ENCODE results near the gene STMND1. TPM values are rescaled to one million over a fixed set of nuclear protein-coding genes. Genes with fewer than 3 reads are reported as not detected.

Gene STMND1
- total RNA-seq, 2 experiments from 2014 or later: not detected

DNA sequence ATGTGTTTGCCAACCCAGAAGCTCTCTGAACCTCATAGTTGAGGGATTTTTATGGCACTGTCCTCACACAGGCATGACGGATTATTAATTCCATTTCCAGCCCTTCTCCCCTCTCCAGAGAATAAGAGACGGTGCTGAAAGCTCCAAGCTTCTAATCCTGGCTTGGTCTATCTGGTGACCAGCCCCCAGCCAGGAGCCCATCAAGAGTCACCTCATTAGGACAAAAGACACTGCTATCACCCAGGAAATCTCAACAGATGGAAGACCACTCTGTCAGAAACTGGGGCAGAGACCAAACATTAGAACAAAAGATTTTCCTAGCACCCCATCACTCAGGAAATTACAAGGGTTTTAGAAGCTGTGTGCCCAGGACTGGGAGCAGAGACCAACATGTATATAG lies 48.2 kb downstream of the STMND1 start:
- Mint-ChIP-seq H3K9me3 (ENCODE audit: insufficient read depth) (peaks cover 10% of the 10 kb centered on the region), H3K36me3 (ENCODE audit: low read depth) (no peaks in the 10 kb centered on the region), H3K27ac (no peak overlapping the region), H3K4me1 (ENCODE audit: low read depth) (no peaks in the 10 kb centered on the region), H3K4me3 (no peak overlapping the region), H3K27me3 (ENCODE audit: low read depth) (no peaks in the 10 kb centered on the region)
- ATAC-seq: no peak
- ChIA-PET POLR2A (no interaction called here), CTCF (no interaction called here)
- DNase-seq: no peak

GRCh38 chr6:17151888-17152287 lies 50.0 kb downstream of the STMND1 start:
- Mint-ChIP-seq H3K27me3 (ENCODE audit: low read depth) (no peaks in the 10 kb centered on the region), H3K4me1 (ENCODE audit: low read depth) (no peaks in the 10 kb centered on the region), H3K4me3 (no peak overlapping the region), H3K36me3 (ENCODE audit: low read depth) (no peaks in the 10 kb centered on the region), H3K27ac (no peak overlapping the region), H3K9me3 (ENCODE audit: insufficient read depth) (peaks cover 10% of the 10 kb centered on the region)
- ChIA-PET CTCF (no interaction called here), POLR2A (no interaction called here)
- ATAC-seq (no peak), DNase-seq (no peak)

- ATAC-seq (no peak), DNase-seq (no peak)
- Mint-ChIP-seq H3K4me1 (ENCODE audit: low read depth) (no peaks in the 10 kb centered on the region), H3K27me3 (ENCODE audit: low read depth) (no peaks in the 10 kb centered on the region), H3K9me3 (ENCODE audit: insufficient read depth) (peaks cover 10% of the 10 kb centered on the region), H3K4me3 (no peak overlapping the region), H3K27ac (no peak overlapping the region), H3K36me3 (ENCODE audit: low read depth) (no peaks in the 10 kb centered on the region)
- ChIA-PET POLR2A (interaction anchor here (0.5 kb wide), 1 partner anchor 71 kb away, joined by 4 read pairs; no protein-coding TSS in a partner anchor), CTCF (no interaction called here)
These were observed 50.9 kb downstream of the STMND1 start for GRCh38 chr6:17152703-17153102.

DNA sequence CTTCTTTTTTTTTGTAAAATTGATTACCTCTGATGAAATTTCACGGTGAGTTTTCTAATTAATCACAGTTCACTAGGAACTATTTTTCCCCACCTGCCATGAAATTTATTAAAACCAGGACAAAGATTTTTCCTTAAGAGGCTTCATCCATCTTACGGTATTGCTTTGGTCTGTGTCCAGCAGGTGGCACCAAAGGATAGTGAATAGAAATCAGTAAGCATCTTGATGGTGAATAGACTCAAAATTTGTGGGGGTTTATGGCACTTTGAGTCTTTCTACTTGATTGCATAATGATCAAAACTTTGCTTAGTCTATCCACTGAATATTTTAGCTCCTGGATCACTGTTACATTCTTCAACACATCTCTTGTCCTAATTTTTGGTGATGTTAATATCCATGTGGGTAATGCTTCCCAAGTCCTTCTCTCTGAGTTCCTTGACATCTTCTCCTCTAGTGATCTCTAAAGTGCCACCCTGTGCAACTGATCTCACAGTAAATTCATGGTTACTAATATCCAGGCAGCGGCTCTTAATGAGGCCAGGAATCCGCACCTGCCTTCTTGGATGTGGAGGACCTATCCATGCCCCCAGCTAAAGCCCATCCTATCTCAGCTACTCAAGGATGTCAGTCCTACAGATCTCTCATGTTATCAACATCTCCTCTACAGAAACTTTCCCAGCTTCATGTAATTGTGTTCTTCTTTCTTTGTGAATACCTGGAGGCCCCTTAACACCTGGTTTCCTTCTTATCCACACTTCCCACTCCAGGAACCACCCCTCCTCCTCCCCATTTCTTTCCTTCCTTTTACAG lies 54.5 kb downstream of the STMND1 start:
- no peaks in the 10 kb centered on the region for H3K36me3 Mint-ChIP-seq (ENCODE audit: low read depth)
- no peaks in the 10 kb centered on the region for H3K4me1 Mint-ChIP-seq (ENCODE audit: low read depth)
- no peak overlapping the region for H3K4me3 Mint-ChIP-seq
- CTCF ChIA-PET: interaction anchor here (0.6 to 1.4 kb wide), 4 partner anchors 9 to 661 kb away, joined by 3 to 4 read pairs (median 3); no protein-coding TSS in a partner anchor
- peaks cover 6% of the 10 kb centered on the region for H3K27me3 Mint-ChIP-seq (ENCODE audit: low read depth)
- DNase-seq (peak; percentile 71), ATAC-seq (no peak)
- POLR2A ChIA-PET: no interaction called here
- no peak overlapping the region for H3K27ac Mint-ChIP-seq
- H3K9me3 Mint-ChIP-seq (ENCODE audit: insufficient read depth): peaks cover 10% of the 10 kb centered on the region

DNA sequence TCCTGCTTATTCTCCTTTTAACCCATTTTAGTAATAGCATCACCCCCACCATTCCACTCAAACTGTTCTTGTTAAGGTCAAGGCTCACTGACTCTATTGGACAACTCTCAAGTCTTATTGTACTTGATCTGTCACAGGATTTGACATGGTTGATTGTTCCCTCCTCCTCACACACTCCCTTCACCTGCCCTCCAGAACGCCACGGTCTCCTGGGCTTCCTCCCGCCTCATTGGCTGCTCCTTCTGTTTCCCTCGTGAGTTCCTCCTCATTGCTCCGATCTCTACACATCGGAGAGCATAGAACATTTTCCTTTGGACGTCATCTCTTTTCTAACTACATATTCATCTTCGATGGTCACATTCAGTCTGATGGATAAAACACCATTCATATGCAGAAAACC lies 55.1 kb downstream of the STMND1 start:
- Mint-ChIP-seq H3K27ac (no peak overlapping the region), H3K4me3 (no peak overlapping the region), H3K9me3 (ENCODE audit: insufficient read depth) (peaks cover 10% of the 10 kb centered on the region), H3K27me3 (ENCODE audit: low read depth) (peaks cover 8% of the 10 kb centered on the region), H3K36me3 (ENCODE audit: low read depth) (no peaks in the 10 kb centered on the region), H3K4me1 (ENCODE audit: low read depth) (no peaks in the 10 kb centered on the region)
- POLR2A ChIA-PET: no interaction called here
- DNase-seq (no peak), ATAC-seq (no peak)
- CTCF ChIA-PET: interaction anchor here (1.0 to 1.4 kb wide), 3 partner anchors 424 to 660 kb away, joined by 3 to 4 read pairs (median 3); no protein-coding TSS in a partner anchor

GRCh38 chr6:17157617-17158016 lies 55.8 kb downstream of the STMND1 start:
- CTCF ChIA-PET: interaction anchor here (1.0 to 1.6 kb wide), 2 partner anchors 426 to 646 kb away, joined by 3 to 6 read pairs; no protein-coding TSS in a partner anchor
- POLR2A ChIA-PET: no interaction called here

GRCh38 chr6:17159240-17159639 lies 57.4 kb downstream of the STMND1 start:
- Mint-ChIP-seq H3K9me3 (ENCODE audit: insufficient read depth) (no peaks in the 10 kb centered on the region), H3K4me1 (ENCODE audit: low read depth) (no peaks in the 10 kb centered on the region), H3K4me3 (no peak overlapping the region), H3K36me3 (ENCODE audit: low read depth) (no peaks in the 10 kb centered on the region), H3K27me3 (ENCODE audit: low read depth) (peaks cover 10% of the 10 kb centered on the region), H3K27ac (no peak overlapping the region)
- no peak for DNase-seq
- no peak for ATAC-seq
- ChIA-PET POLR2A (no interaction called here), CTCF (interaction anchor here (1.6 kb wide), 1 partner anchor 425 kb away, joined by 6 read pairs; no protein-coding TSS in a partner anchor)

More at GRCh38 chr6:17157617-17158016, 55.8 kb downstream of the STMND1 start:
- Mint-ChIP-seq H3K27me3 (ENCODE audit: low read depth) (peaks cover 10% of the 10 kb centered on the region), H3K36me3 (ENCODE audit: low read depth) (no peaks in the 10 kb centered on the region), H3K4me3 (no peak overlapping the region), H3K9me3 (ENCODE audit: insufficient read depth) (peaks cover 4% of the 10 kb centered on the region), H3K27ac (no peak overlapping the region), H3K4me1 (ENCODE audit: low read depth) (no peaks in the 10 kb centered on the region)
- no peak for ATAC-seq
- no peak for DNase-seq

DNA sequence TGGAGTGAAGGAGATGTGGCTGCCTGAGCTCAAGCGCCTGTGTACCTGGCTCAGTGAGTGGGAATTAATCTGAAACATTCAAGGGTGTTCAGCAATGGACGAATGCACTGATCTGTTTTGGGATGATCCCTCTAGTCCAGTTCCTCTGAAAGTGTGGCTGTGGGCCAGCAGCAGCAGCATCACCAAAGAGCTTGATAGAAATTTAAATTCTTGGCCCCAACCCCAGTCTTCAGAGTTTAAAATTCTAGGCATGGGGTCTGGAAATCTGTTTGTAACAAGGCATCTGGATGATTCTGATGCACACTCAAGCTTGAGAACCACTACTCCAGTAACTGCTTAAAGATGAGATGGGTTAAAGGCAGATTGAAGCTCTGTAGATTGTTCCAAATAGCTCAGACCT lies 59.2 kb downstream of the STMND1 start:
- no peak overlapping the region for H3K4me3 Mint-ChIP-seq
- no peaks in the 10 kb centered on the region for H3K9me3 Mint-ChIP-seq (ENCODE audit: insufficient read depth)
- CTCF ChIA-PET: interaction anchor here (1.6 kb wide), 1 partner anchor 423 kb away, joined by 4 read pairs; no protein-coding TSS in a partner anchor
- H3K36me3 Mint-ChIP-seq (ENCODE audit: low read depth): no peaks in the 10 kb centered on the region
- H3K4me1 Mint-ChIP-seq (ENCODE audit: low read depth): no peaks in the 10 kb centered on the region
- POLR2A ChIA-PET: no interaction called here
- no peak for DNase-seq
- no peak overlapping the region for H3K27ac Mint-ChIP-seq
- peaks cover 12% of the 10 kb centered on the region for H3K27me3 Mint-ChIP-seq (ENCODE audit: low read depth)
- ATAC-seq: no peak

DNA sequence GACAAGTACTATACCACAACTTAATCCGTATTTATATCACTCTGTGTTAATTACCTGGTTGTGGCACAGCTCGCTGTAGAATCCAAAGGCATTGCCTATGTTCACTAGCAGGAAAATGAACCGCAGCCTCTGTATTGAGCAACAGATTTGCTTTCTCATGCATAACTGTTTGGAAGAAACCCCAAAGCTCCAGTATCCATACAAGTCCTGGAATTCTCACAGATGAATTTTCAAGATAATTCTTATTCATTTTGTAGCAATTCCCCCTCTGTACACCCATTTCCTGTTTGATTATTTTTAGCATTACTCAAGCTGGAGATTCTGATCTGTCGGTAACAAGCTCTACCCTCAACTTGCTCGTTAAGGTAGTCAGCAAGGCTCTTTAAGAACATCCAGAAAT lies 63.5 kb downstream of the STMND1 start:
- H3K9me3 Mint-ChIP-seq (ENCODE audit: insufficient read depth): no peaks in the 10 kb centered on the region
- DNase-seq (no peak), ATAC-seq (no peak)
- ChIA-PET POLR2A (interaction anchor here (0.6 kb wide), 1 partner anchor 27 kb away, joined by 3 read pairs; no protein-coding TSS in a partner anchor), CTCF (interaction anchor here (0.9 kb wide), 1 partner anchor 9 kb away, joined by 3 read pairs; no protein-coding TSS in a partner anchor)
- peaks cover 12% of the 10 kb centered on the region for H3K27me3 Mint-ChIP-seq (ENCODE audit: low read depth)
- H3K27ac Mint-ChIP-seq: no peak overlapping the region
- no peaks in the 10 kb centered on the region for H3K4me1 Mint-ChIP-seq (ENCODE audit: low read depth)
- H3K4me3 Mint-ChIP-seq: no peak overlapping the region
- no peaks in the 10 kb centered on the region for H3K36me3 Mint-ChIP-seq (ENCODE audit: low read depth)

- Mint-ChIP-seq H3K4me3 (no peak overlapping the region), H3K9me3 (ENCODE audit: insufficient read depth) (no peaks in the 10 kb centered on the region), H3K27me3 (ENCODE audit: low read depth) (peaks cover 2% of the 10 kb centered on the region), H3K27ac (no peak overlapping the region), H3K36me3 (ENCODE audit: low read depth) (no peaks in the 10 kb centered on the region), H3K4me1 (ENCODE audit: low read depth) (no peaks in the 10 kb centered on the region)
- ATAC-seq (no peak), DNase-seq (no peak)
- ChIA-PET CTCF (interaction anchor here (1.0 kb wide), 2 partner anchors 24 to 417 kb away, joined by 3 read pairs; no protein-coding TSS in a partner anchor), POLR2A (no interaction called here)
These were observed 65.6 kb downstream of the STMND1 start for GRCh38 chr6:17167327-17167979.

GRCh38 chr6:17169291-17169690 lies 67.4 kb downstream of the STMND1 start:
- Mint-ChIP-seq H3K4me3 (no peak overlapping the region), H3K27me3 (ENCODE audit: low read depth) (peaks cover 2% of the 10 kb centered on the region), H3K9me3 (ENCODE audit: insufficient read depth) (no peaks in the 10 kb centered on the region), H3K36me3 (ENCODE audit: low read depth) (no peaks in the 10 kb centered on the region), H3K4me1 (ENCODE audit: low read depth) (no peaks in the 10 kb centered on the region), H3K27ac (no peak overlapping the region)
- ATAC-seq (no peak), DNase-seq (no peak)
- ChIA-PET CTCF (interaction anchor here (1.0 kb wide), 1 partner anchor 13 kb away, joined by 3 read pairs; no protein-coding TSS in a partner anchor), POLR2A (interaction anchor here (0.7 kb wide), 1 partner anchor 12 kb away, joined by 3 read pairs; no protein-coding TSS in a partner anchor)

DNA sequence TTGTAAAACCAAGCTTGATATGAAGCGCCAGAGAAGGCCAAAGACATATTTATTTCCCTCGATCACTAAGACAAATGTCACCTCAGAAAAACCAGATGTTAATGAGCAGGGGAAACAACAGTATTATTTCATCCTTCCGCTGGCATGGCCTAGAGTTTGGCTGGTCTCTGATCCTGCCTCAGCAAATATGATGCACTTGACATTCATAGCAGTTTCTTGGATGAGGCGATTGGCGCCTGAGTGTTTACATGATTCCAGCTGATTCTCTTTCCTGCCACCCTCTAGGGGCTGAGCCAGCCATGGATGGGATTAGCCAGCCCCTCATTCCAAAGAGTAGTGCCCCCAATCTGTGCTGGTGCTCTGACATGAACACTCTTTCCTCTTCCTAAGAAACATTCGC lies 67.9 kb downstream of the STMND1 start:
- CTCF ChIA-PET: interaction anchor here (1.0 kb wide), 1 partner anchor 13 kb away, joined by 3 read pairs; no protein-coding TSS in a partner anchor

More for the DNA sequence above, 67.9 kb downstream of the STMND1 start:
- no peak overlapping the region for H3K27ac Mint-ChIP-seq
- H3K9me3 Mint-ChIP-seq (ENCODE audit: insufficient read depth): no peaks in the 10 kb centered on the region
- no peak overlapping the region for H3K4me3 Mint-ChIP-seq
- H3K27me3 Mint-ChIP-seq (ENCODE audit: low read depth): peaks cover under 1% of the 10 kb centered on the region
- POLR2A ChIA-PET: no interaction called here
- no peaks in the 10 kb centered on the region for H3K36me3 Mint-ChIP-seq (ENCODE audit: low read depth)
- no peak for DNase-seq
- no peak for ATAC-seq
- no peaks in the 10 kb centered on the region for H3K4me1 Mint-ChIP-seq (ENCODE audit: low read depth)
